Ishikawa (cell line): Measurements from ENCODE around the gene DAZ1.
"Not testable (repeated sequence)": the region's sequence is repeated elsewhere in the genome, so short reads cannot be mapped to it uniquely, and the experiment has no call there.

Source experiments
- CEBPB ChIP-seq: IDR thresholded peaks from 2 replicates; pipeline ENCODE4 v1.6.1; 2012
- CREB1 ChIP-seq: IDR thresholded peaks from 2 replicates; pipeline ENCODE4 v1.6.1; 2012; ENCODE audit warnings: low read depth
- EGR1 ChIP-seq: IDR thresholded peaks from 2 replicates; pipeline ENCODE4 v1.6.1; 2012
- YY1 ChIP-seq: IDR thresholded peaks from 2 replicates; pipeline ENCODE4 v1.6.1; 2012; ENCODE audit warnings: low read depth
- TF ChIP-seq, protein P1 (sequence below): IDR thresholded peaks from 2 replicates; pipeline ENCODE4 v1.6.1; 2012; ENCODE audit warnings: low read depth, mild to moderate bottlenecking
- TF ChIP-seq, protein P2 (sequence below): IDR thresholded peaks from 2 replicates; pipeline ENCODE4 v1.6.1; 2012

The DAZ1 gene, protein sequence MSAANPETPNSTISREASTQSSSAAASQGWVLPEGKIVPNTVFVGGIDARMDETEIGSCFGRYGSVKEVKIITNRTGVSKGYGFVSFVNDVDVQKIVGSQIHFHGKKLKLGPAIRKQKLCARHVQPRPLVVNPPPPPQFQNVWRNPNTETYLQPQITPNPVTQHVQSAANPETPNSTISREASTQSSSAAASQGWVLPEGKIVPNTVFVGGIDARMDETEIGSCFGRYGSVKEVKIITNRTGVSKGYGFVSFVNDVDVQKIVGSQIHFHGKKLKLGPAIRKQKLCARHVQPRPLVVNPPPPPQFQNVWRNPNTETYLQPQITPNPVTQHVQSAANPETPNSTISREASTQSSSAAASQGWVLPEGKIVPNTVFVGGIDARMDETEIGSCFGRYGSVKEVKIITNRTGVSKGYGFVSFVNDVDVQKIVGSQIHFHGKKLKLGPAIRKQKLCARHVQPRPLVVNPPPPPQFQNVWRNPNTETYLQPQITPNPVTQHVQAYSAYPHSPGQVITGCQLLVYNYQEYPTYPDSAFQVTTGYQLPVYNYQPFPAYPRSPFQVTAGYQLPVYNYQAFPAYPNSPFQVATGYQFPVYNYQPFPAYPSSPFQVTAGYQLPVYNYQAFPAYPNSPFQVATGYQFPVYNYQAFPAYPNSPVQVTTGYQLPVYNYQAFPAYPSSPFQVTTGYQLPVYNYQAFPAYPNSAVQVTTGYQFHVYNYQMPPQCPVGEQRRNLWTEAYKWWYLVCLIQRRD

DNA sequence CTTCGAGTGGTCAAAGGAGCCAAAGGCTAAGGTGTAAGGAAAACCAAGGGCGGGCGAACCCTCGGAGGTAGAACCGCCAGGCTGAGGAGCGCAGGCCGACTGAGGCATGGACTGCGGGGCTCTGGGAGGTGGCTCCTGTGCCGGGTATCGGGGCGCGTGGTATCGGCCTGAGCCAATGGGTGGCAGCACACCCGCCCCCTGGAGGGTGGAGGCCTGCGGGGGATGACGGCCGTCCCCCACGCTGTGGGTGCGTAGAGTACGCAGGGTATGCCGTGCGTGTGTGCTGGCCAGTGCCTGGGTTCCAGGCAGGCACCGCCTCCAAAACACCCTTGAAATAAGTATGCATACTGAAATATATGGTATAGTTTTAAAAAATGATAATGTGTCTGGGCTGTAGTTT is at the start of gene DAZ1:
Gene DAZ1, minus strand, starts transcription at position 101 of the 400 bp plus-strand sequence. CDS start 208 bp downstream, outside the sequence.
- TF ChIP-seq, protein P1, sequence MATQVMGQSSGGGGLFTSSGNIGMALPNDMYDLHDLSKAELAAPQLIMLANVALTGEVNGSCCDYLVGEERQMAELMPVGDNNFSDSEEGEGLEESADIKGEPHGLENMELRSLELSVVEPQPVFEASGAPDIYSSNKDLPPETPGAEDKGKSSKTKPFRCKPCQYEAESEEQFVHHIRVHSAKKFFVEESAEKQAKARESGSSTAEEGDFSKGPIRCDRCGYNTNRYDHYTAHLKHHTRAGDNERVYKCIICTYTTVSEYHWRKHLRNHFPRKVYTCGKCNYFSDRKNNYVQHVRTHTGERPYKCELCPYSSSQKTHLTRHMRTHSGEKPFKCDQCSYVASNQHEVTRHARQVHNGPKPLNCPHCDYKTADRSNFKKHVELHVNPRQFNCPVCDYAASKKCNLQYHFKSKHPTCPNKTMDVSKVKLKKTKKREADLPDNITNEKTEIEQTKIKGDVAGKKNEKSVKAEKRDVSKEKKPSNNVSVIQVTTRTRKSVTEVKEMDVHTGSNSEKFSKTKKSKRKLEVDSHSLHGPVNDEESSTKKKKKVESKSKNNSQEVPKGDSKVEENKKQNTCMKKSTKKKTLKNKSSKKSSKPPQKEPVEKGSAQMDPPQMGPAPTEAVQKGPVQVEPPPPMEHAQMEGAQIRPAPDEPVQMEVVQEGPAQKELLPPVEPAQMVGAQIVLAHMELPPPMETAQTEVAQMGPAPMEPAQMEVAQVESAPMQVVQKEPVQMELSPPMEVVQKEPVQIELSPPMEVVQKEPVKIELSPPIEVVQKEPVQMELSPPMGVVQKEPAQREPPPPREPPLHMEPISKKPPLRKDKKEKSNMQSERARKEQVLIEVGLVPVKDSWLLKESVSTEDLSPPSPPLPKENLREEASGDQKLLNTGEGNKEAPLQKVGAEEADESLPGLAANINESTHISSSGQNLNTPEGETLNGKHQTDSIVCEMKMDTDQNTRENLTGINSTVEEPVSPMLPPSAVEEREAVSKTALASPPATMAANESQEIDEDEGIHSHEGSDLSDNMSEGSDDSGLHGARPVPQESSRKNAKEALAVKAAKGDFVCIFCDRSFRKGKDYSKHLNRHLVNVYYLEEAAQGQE: not testable (repeated sequence)
- TF ChIP-seq, protein P2, sequence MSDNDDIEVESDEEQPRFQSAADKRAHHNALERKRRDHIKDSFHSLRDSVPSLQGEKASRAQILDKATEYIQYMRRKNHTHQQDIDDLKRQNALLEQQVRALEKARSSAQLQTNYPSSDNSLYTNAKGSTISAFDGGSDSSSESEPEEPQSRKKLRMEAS: not testable (repeated sequence)
- not testable (repeated sequence) for TF ChIP-seq CEBPB

DNA sequence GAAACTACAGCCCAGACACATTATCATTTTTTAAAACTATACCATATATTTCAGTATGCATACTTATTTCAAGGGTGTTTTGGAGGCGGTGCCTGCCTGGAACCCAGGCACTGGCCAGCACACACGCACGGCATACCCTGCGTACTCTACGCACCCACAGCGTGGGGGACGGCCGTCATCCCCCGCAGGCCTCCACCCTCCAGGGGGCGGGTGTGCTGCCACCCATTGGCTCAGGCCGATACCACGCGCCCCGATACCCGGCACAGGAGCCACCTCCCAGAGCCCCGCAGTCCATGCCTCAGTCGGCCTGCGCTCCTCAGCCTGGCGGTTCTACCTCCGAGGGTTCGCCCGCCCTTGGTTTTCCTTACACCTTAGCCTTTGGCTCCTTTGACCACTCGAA is 20.4 kb upstream of the DAZ1 start, which contains the start of gene DAZ2:
Gene DAZ2, plus strand, starts transcription at position 301 of the 400 bp plus-strand sequence. CDS start 208 bp downstream, outside the sequence.
- TF ChIP-seq EGR1, YY1, CREB1: not testable (repeated sequence)
